Naive thymus-derived CD4-positive, alpha-beta T cell (primary cell): Measurements from ENCODE around the gene GABRG3. TPM values are rescaled to one million over a fixed set of nuclear protein-coding genes. Genes with fewer than 3 reads are reported as not detected.

ENCODE experiments used
- ATAC-seq: fragments of 150-1000 bp; cut with Tn5 transposase; 2 replicates; pipeline ENCODE4 v1.10.0; 2021; ENCODE audit warnings: mild to moderate bottlenecking, moderate library complexity
- CTCF ChIA-PET: fragments of 350-600 bp; sonication (Branson Sonifier 250); formaldehyde crosslinking; loops from one replicate; lab custom pipeline; 2021; ENCODE audit warnings: antibody characterized with exemption; lab: Charles Lee
- POLR2A ChIA-PET: fragments of 350-600 bp; sonication (Branson Sonifier 250); formaldehyde crosslinking; loops from one replicate; lab custom pipeline; 2021; ENCODE audit warnings: antibody characterized with exemption, inconsistent platforms; lab: Charles Lee
- DNase-seq, 9 donors: peaks; one replicate each; pipeline versions ENCODE4 v3.0.0 to v3.0.0-alpha.2; 2020 to 2022; ENCODE audit warnings: mixed read lengths in 1 of 9
- H3K27ac ChIP-seq: one replicate; pipeline ENCODE4 v1.7.0; 2013; ENCODE audit warnings: mild to moderate bottlenecking, low read depth, low read length, moderate library complexity
- H3K27me3 ChIP-seq, 2 donors: one replicate each; pipeline ENCODE4 v1.7.0; 2013; ENCODE audit warnings: low read length in 2 of 2, mild to moderate bottlenecking in 2 of 2, moderate library complexity in 2 of 2; ENCODE audit not compliant: control insufficient read depth in 2 of 2, insufficient read depth in 2 of 2
- H3K36me3 ChIP-seq, 3 experiments: 1 replicate in 2 of 3; 2 replicates in 1 of 3; pipeline ENCODE4 v1.7.0; 2013; ENCODE audit warnings: low read length in 3 of 3, mild to moderate bottlenecking in 3 of 3, moderate library complexity in 1 of 3; ENCODE audit not compliant: insufficient read depth in 3 of 3, control insufficient read depth in 2 of 3
- H3K4me1 ChIP-seq, 2 donors: one replicate each; pipeline ENCODE4 v1.7.0; 2013; ENCODE audit warnings: low read length in 2 of 2, mild to moderate bottlenecking in 2 of 2, moderate library complexity in 1 of 2; ENCODE audit not compliant: control insufficient read depth in 2 of 2, insufficient read depth in 2 of 2
- H3K4me3 ChIP-seq: 2 replicates; pipeline ENCODE4 v1.7.0; 2013; ENCODE audit warnings: mild to moderate bottlenecking, low read length
- H3K9me3 ChIP-seq, 3 experiments: 1 replicate in 2 of 3; 2 replicates in 1 of 3; pipeline ENCODE4 v1.7.0; 2013; ENCODE audit warnings: low read length in 3 of 3; ENCODE audit not compliant: control insufficient read depth in 2 of 3
- H3K27ac Mint-ChIP-seq, 9 donors: one replicate each; pipeline ENCODE4 v1.8.0; 2020 to 2022; ENCODE audit warnings: mixed read lengths in 9 of 9, mild to moderate bottlenecking in 8 of 9, moderate library complexity in 5 of 9, inconsistent platforms in 2 of 9
- H3K27me3 Mint-ChIP-seq, 5 donors: one replicate each; pipeline ENCODE4 v1.8.0; 2021 to 2022; ENCODE audit warnings: mixed read lengths in 5 of 5, mild to moderate bottlenecking in 1 of 5
- H3K36me3 Mint-ChIP-seq, 5 donors: one replicate each; pipeline ENCODE4 v1.8.0; 2020 to 2022; ENCODE audit warnings: mixed read lengths in 5 of 5, mild to moderate bottlenecking in 3 of 5, inconsistent platforms in 1 of 5
- H3K4me1 Mint-ChIP-seq, 7 donors: one replicate each; pipeline ENCODE4 v1.8.0; 2020 to 2022; ENCODE audit warnings: mixed read lengths in 7 of 7, mild to moderate bottlenecking in 3 of 7, inconsistent platforms in 1 of 7
- H3K4me3 Mint-ChIP-seq, 10 donors: one replicate each; pipeline ENCODE4 v1.8.0; 2020 to 2022; ENCODE audit warnings: mild to moderate bottlenecking in 10 of 10, mixed read lengths in 10 of 10, moderate library complexity in 6 of 10, inconsistent platforms in 2 of 10
- H3K9me3 Mint-ChIP-seq, 11 donors: one replicate each; pipeline ENCODE4 v1.8.0; 2020 to 2022; ENCODE audit warnings: mixed read lengths in 11 of 11, mild to moderate bottlenecking in 4 of 11, inconsistent platforms in 1 of 11, moderate library complexity in 1 of 11
- intact Hi-C, 2 donors: fragments of 100-400 bp; cut with micrococcal nuclease; formaldehyde crosslinking; loops; one replicate each; pipeline ENCODE4 v1.15.1; 2023
- polyA plus RNA-seq, 2 donors: library from polyadenylated mRNA; unstranded; fragments of 300-500 nt; fragmentation: Illumina TruSeq; gene quantifications; one replicate each; pipeline ENCODE4 v1.2.3, GENCODE V29; 2021
- total RNA-seq, 6 experiments: library from RNA in 5 of 6; stranded (reverse) in 5 of 6; gene quantifications; 1 replicate in 5 of 6; 2 replicates in 1 of 6; pipeline ENCODE4 v1.2.3 and lab custom pipeline; 2021 to 2026

The GABRG3 gene
- total and polyA plus RNA-seq, 7 experiments from 2014 or later = not detected

DNA sequence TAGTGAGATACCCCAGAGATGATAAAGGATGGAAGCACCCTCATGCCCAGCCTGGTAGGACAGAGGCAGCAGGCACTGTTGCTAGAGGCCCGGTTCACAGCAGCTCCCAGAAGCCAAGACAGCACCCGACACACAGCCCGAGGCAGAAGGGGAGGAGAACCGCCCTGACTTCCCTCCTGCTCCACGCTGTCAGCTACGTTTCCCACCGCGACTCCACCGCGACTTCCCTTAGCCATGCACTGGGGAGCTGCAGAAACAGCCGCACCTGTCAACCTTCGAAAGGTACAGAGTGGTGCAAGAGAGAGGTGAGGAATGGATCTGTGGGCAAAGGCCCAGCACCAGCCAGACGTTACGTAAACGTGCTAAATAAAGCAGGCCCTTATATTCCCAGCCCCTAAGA is 529.2 kb downstream of the GABRG3 start:
- intact Hi-C loops = no loop called here
- POLR2A ChIA-PET = no interaction called here
- DNase-seq (no peak), ATAC-seq (no peak)
- CTCF ChIA-PET = no interaction called here
- Mint-ChIP-seq H3K4me1 (no peaks in the 10 kb centered on the region), H3K27ac (no peak overlapping the region), H3K36me3 (no peaks in the 10 kb centered on the region), H3K4me3 (no peak overlapping the region), H3K9me3 (peaks cover under 1 to 17% (median 8%) of the 10 kb centered on the region in 11 donors), H3K27me3 (no peaks in the 10 kb centered on the region)
- Histone ChIP-seq H3K27me3 (no peaks in the 10 kb centered on the region), H3K4me3 (no peak overlapping the region), H3K27ac (no peak overlapping the region), H3K36me3 (no peaks in the 10 kb centered on the region), H3K9me3 (peaks cover 0 to 4% (median 0%) of the 10 kb centered on the region in 3 experiments), H3K4me1 (no peaks in the 10 kb centered on the region)

DNA sequence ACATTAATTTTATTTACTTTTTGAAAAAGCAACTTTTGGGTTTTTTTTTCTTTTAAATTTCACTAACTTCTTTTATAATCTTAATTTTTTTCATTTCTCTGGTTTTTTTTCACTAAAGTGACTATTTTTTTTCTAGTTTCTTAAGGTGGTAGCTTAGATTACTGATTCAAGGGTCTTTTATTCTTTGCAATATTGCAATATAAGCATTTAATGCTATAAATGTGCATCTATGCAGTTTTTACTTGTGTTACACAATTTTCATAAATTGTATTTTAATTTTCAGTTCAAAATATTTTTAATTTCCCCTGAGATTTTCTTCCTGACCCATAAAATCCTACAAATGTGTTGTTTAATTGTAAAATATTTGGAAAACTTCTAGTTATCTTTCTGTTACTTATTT is 535.8 kb downstream of the GABRG3 start:
- ChIA-PET POLR2A (no interaction called here), CTCF (no interaction called here)
- Histone ChIP-seq H3K27ac (no peak overlapping the region), H3K4me3 (no peak overlapping the region), H3K36me3 (no peaks in the 10 kb centered on the region), H3K27me3 (no peaks in the 10 kb centered on the region), H3K9me3 (peaks cover 0 to 5% (median 0%) of the 10 kb centered on the region in 3 experiments), H3K4me1 (no peaks in the 10 kb centered on the region)
- Mint-ChIP-seq H3K27me3 (no peaks in the 10 kb centered on the region), H3K36me3 (peaks cover 0 to 3% (median 0%) of the 10 kb centered on the region in 5 donors), H3K9me3 (peaks cover 5 to 42% (median 22%) of the 10 kb centered on the region in 11 donors), H3K27ac (no peak overlapping the region), H3K4me1 (no peaks in the 10 kb centered on the region), H3K4me3 (no peak overlapping the region)
- DNase-seq (no peak), ATAC-seq (no peak)
- intact Hi-C loops = no loop called here

DNA sequence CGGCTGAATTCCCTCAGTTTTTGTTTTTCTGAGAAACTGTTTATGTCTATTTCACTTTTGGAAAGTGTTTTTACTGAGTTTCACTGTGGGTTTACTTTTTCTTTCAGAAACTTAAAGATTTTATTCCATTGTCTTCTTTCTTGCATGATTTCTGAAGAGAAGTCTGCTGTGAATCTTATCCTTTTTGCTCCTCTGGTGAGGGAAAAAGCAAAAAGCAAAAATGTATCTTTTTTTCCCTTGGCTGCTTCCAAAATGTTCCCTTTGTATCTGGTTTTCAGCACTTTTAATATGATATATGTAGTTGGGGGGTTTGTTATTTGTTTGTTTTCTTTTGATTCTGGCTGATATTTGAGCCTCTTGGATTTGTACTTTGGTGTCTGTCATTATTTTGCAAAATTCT is 538.0 kb downstream of the GABRG3 start:
- H3K9me3 Mint-ChIP-seq = peaks cover 5 to 50% (median 27%) of the 10 kb centered on the region in 11 donors
- intact Hi-C loops = no loop called here
- no peak overlapping the region for H3K4me3 ChIP-seq
- H3K36me3 Mint-ChIP-seq = peaks cover 0 to 4% (median 0%) of the 10 kb centered on the region in 5 donors
- POLR2A ChIA-PET = no interaction called here
- no peak overlapping the region for H3K27ac Mint-ChIP-seq
- no peak for ATAC-seq
- no peak overlapping the region for H3K4me3 Mint-ChIP-seq
- H3K4me1 Mint-ChIP-seq = no peaks in the 10 kb centered on the region
- no peak overlapping the region for H3K27ac ChIP-seq
- no peak for DNase-seq
- H3K27me3 Mint-ChIP-seq = peaks cover 0 to 5% (median 0%) of the 10 kb centered on the region in 5 donors
- CTCF ChIA-PET = no interaction called here
- no peaks in the 10 kb centered on the region for H3K36me3 ChIP-seq
- H3K9me3 ChIP-seq = peaks cover 0 to 5% (median 0%) of the 10 kb centered on the region in 3 experiments
- H3K27me3 ChIP-seq = no peaks in the 10 kb centered on the region
- H3K4me1 ChIP-seq = no peaks in the 10 kb centered on the region

DNA sequence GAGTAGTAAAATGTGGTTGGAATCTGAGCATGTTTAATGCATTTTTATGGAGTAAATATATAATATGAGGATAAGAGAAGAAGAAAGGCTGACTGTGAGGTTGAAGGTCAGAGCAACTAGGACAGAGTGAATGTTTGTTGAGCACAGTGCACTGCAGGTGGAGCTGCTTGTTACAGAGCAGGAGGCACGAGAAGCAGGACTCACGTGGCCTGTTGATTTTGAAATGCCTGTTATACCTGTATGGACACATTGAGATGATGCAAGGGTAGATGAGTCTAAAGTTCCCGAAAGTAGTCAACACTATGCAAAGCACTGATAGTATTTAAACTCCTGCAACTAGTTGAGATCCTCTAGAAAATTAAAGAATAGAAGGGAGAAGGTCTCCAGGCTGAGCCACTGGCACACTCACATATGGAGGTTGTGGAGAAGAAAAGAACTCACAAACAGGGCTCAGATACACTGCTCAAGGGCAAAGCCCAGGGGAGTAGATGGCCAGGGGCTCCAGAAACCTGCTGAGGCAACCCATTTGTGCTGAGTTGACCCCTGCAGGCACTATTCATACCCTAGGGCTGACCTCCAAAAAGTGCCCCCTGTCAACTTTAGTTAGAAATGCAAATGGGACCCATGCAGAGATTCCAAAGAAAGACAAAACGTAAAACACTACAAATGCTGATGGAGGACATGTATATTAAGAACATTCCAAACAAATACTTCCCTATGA is 541.5 kb downstream of the GABRG3 start:
- Mint-ChIP-seq H3K9me3 (peaks cover 10 to 51% (median 29%) of the 10 kb centered on the region in 11 donors), H3K4me3 (no peak overlapping the region), H3K27ac (no peak overlapping the region), H3K27me3 (peaks cover 0 to 5% (median 0%) of the 10 kb centered on the region in 5 donors), H3K36me3 (peaks cover 0 to 4% (median 0%) of the 10 kb centered on the region in 5 donors), H3K4me1 (no peaks in the 10 kb centered on the region)
- H3K4me3 ChIP-seq = no peak overlapping the region
- intact Hi-C loops = no loop called here
- H3K27ac ChIP-seq = no peak overlapping the region
- H3K27me3 ChIP-seq = no peaks in the 10 kb centered on the region
- H3K36me3 ChIP-seq = no peaks in the 10 kb centered on the region
- ChIA-PET POLR2A (no interaction called here), CTCF (no interaction called here)
- no peak for DNase-seq
- no peak for ATAC-seq
- H3K4me1 ChIP-seq = no peaks in the 10 kb centered on the region
- H3K9me3 ChIP-seq = peaks cover 0 to 5% (median 0%) of the 10 kb centered on the region in 3 experiments

DNA sequence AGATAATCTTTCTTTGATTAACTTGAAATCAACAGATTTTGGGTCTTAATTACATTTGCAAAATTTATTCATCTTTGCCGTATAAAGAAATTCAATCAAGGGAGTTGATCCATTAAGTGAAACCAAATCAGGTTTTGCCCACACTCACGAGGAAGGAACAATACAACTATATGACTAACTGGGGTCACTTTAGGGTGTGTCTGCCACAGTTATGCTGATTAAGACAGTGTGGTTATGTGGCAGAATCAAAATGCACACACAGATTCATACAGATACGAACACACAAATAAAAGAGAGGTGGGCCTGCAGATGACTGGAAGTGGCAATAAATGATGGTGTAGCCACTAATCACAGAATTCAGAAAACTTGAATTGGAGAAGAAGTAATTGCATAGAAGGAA is 543.5 kb downstream of the GABRG3 start:
- no peak for DNase-seq
- no peak for ATAC-seq
- intact Hi-C loops = no loop called here
- Histone ChIP-seq H3K27ac (no peak overlapping the region), H3K36me3 (no peaks in the 10 kb centered on the region), H3K27me3 (no peaks in the 10 kb centered on the region), H3K9me3 (no peaks in the 10 kb centered on the region), H3K4me1 (no peaks in the 10 kb centered on the region), H3K4me3 (no peak overlapping the region)
- H3K36me3 Mint-ChIP-seq = peaks cover 0 to 4% (median 0%) of the 10 kb centered on the region in 5 donors
- peaks cover 0 to 5% (median 0%) of the 10 kb centered on the region in 5 donors for H3K27me3 Mint-ChIP-seq
- H3K27ac Mint-ChIP-seq = no peak overlapping the region
- ChIA-PET POLR2A (no interaction called here), CTCF (no interaction called here)
- peaks cover 10 to 46% (median 20%) of the 10 kb centered on the region in 11 donors for H3K9me3 Mint-ChIP-seq
- H3K4me1 Mint-ChIP-seq = no peaks in the 10 kb centered on the region
- H3K4me3 Mint-ChIP-seq = no peak overlapping the region

DNA sequence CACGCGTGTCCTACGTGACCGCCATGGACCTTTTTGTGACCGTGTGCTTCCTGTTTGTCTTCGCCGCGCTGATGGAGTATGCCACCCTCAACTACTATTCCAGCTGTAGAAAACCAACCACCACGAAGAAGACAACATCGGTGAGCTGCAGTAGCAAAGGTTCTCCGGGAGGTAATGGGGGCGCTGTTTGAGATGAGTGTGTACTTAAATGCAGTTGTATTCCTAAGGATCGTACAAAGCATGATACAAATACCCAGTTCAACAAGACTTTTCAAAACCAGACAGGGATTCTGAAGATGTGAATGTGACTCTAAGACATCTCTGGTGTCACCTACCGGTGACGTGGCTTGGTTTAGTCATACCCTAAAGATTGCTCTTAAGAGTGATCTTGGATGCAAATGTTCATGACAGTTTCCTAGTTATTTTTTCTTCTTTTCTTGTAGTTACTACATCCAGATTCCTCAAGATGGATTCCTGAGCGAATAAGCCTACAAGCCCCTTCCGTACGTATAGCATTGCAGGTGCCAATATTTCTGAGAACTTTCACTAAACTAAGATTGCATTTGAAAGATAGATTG is 556.6 kb downstream of the GABRG3 start:
- H3K27me3 Mint-ChIP-seq = no peaks in the 10 kb centered on the region
- Histone ChIP-seq H3K4me1 (no peaks in the 10 kb centered on the region), H3K4me3 (no peak overlapping the region), H3K27ac (no peak overlapping the region), H3K36me3 (no peaks in the 10 kb centered on the region), H3K9me3 (peaks cover 0 to 4% (median 0%) of the 10 kb centered on the region in 3 experiments), H3K27me3 (no peaks in the 10 kb centered on the region)
- H3K36me3 Mint-ChIP-seq = peaks cover 0 to 3% (median 0%) of the 10 kb centered on the region in 5 donors
- H3K27ac Mint-ChIP-seq = no peak overlapping the region
- ChIA-PET CTCF (no interaction called here), POLR2A (no interaction called here)
- DNase-seq (no peak), ATAC-seq (no peak)
- intact Hi-C loops = no loop called here
- peaks cover 4 to 40% (median 30%) of the 10 kb centered on the region in 11 donors for H3K9me3 Mint-ChIP-seq
- H3K4me1 Mint-ChIP-seq = peaks cover 0 to 3% (median 0%) of the 10 kb centered on the region in 7 donors
- no peak overlapping the region for H3K4me3 Mint-ChIP-seq
